SK-N-MC (cell line): ENCODE measurements around the gene SOX10.

ENCODE experiments used
- EZH2 ChIP-seq: fragments of 200-600 bp; sonication (generic); IDR thresholded peaks from one replicate; pipeline ENCODE4 v1.6.1; 2017; ENCODE audit warnings: antibody characterized with exemption
- POLR2AphosphoS5 ChIP-seq: IDR thresholded peaks from 2 replicates; pipeline ENCODE4 v1.6.1; 2012; ENCODE audit warnings: mild to moderate bottlenecking, low read depth, low read length, borderline replicate concordance

GRCh38 chr22:38025514-38025913, 41.2 kb upstream of the SOX10 start:
- TF ChIP-seq EZH2 (no peak), POLR2AphosphoS5 (no peak)
